IMR-90 (cell line): ENCODE results near the gene TENT5C. TPM values are rescaled to one million over a fixed set of nuclear protein-coding genes. Genes with fewer than 3 reads are reported as not detected.

ENCODE experiments used
- ATAC-seq: fragments of 200-7000 bp; cut with Tn5 transposase; 2 replicates; pipeline ENCODE4 v1.9.1; 2020; ENCODE audit warnings: low read depth, mild to moderate bottlenecking, moderate library complexity
- BruUV-seq: library from RNA; stranded (reverse); fragments of 400-500 nt; replicated peaks from 2 replicates; lab custom pipeline; 2021; lab: Mats Ljungman, UMichigan
- CTCF ChIA-PET: fragments of 300-600 bp; formaldehyde crosslinking; extraction: SDS; loops from one replicate; lab custom pipeline; 2021; ENCODE audit warnings: antibody characterized with exemption; lab: Yijun Ruan, JAX
- POLR2A ChIA-PET: fragments of 300-600 bp; sonication (Branson Sonifier 250); formaldehyde crosslinking; loops from one replicate; lab custom pipeline; 2022; ENCODE audit warnings: antibody characterized with exemption; ENCODE audit not compliant: unreplicated experiment; lab: Charles Lee
- DNase-seq: peaks from one replicate; pipeline ENCODE4 v3.0.0; 2013
- H2AFZ ChIP-seq: replicated peaks from 2 replicates; pipeline ENCODE3; 2013; ENCODE audit warnings: low read length, mild to moderate bottlenecking; ENCODE audit not compliant: poor library complexity
- H2AK5ac ChIP-seq: 2 replicates; pipeline ENCODE4 v1.6.1; 2013; ENCODE audit warnings: low read depth, low read length, inconsistent platforms
- H2AK9ac ChIP-seq: replicated peaks from 2 replicates; pipeline ENCODE3; 2013; ENCODE audit warnings: mild to moderate bottlenecking, low read depth, low read length, moderate library complexity; ENCODE audit not compliant: poor library complexity
- H2BK120ac ChIP-seq: 2 replicates; pipeline ENCODE4 v1.6.1; 2013; ENCODE audit warnings: low read depth, low read length, inconsistent platforms
- H2BK15ac ChIP-seq: 3 replicates; pipeline ENCODE4 v1.6.1; 2013; ENCODE audit warnings: low read depth, low read length, inconsistent platforms
- H2BK20ac ChIP-seq: 2 replicates; pipeline ENCODE4 v1.6.1; 2013; ENCODE audit warnings: low read depth, mild to moderate bottlenecking, inconsistent platforms, low read length, moderate library complexity
- H2BK5ac ChIP-seq: 2 replicates; pipeline ENCODE4 v1.6.1; 2013; ENCODE audit warnings: mild to moderate bottlenecking, low read depth, low read length, inconsistent platforms; ENCODE audit not compliant: poor library complexity, severe bottlenecking
- H3K14ac ChIP-seq: replicated peaks from 2 replicates; pipeline ENCODE4 v1.6.1; 2013; ENCODE audit warnings: low read depth, low read length, inconsistent platforms
- H3K18ac ChIP-seq: 2 replicates; pipeline ENCODE4 v1.6.1; 2013; ENCODE audit warnings: low read depth, low read length, control low read depth
- H3K23ac ChIP-seq: 2 replicates; pipeline ENCODE4 v1.6.1; 2013; ENCODE audit warnings: low read depth, low read length, inconsistent platforms
- H3K27ac ChIP-seq: 2 replicates; pipeline ENCODE4 v1.5.1; 2013; ENCODE audit warnings: mild to moderate bottlenecking, control low read depth, low read length; ENCODE audit not compliant: insufficient read depth
- H3K27me3 ChIP-seq: 2 replicates; pipeline ENCODE4 v1.6.1; 2013; ENCODE audit warnings: low read length; ENCODE audit not compliant: control insufficient read depth, insufficient read depth
- H3K36me3 ChIP-seq: 2 replicates; pipeline ENCODE4 v1.6.1; 2013; ENCODE audit warnings: low read length, mixed read lengths; ENCODE audit not compliant: control insufficient read depth, insufficient read depth
- H3K4ac ChIP-seq: 2 replicates; pipeline ENCODE4 v1.6.1; 2013; ENCODE audit warnings: low read depth, low read length, inconsistent platforms
- H3K4me1 ChIP-seq: 2 replicates; pipeline ENCODE4 v1.6.1; 2013; ENCODE audit warnings: low read length, mixed read lengths; ENCODE audit not compliant: control insufficient read depth, insufficient read depth
- H3K4me2 ChIP-seq: 2 replicates; pipeline ENCODE4 v1.6.1; 2013; ENCODE audit warnings: low read depth, mild to moderate bottlenecking, control low read depth, low read length, moderate library complexity
- H3K4me3 ChIP-seq: 2 replicates; pipeline ENCODE4 v1.5.1; 2013; ENCODE audit warnings: low read depth, mild to moderate bottlenecking, control low read depth, low read length, moderate library complexity; ENCODE audit not compliant: insufficient read depth
- H3K56ac ChIP-seq: 2 replicates; pipeline ENCODE4 v1.6.1; 2013; ENCODE audit warnings: low read length, inconsistent platforms; ENCODE audit not compliant: insufficient read depth; ENCODE audit errors: extremely low read depth
- H3K79me1 ChIP-seq, 2 experiments: 2 replicates each; pipeline ENCODE4 v1.6.1; 2013; ENCODE audit warnings: low read length in 2 of 2, inconsistent platforms in 1 of 2, low read depth in 1 of 2
- H3K9ac ChIP-seq: 2 replicates; pipeline ENCODE4 v1.6.1; 2013; ENCODE audit warnings: low read depth, low read length, control low read depth
- H3K9me1 ChIP-seq: 2 replicates; pipeline ENCODE4 v1.6.1; 2013; ENCODE audit warnings: low read length, inconsistent platforms; ENCODE audit not compliant: insufficient read depth
- H3K9me3 ChIP-seq: 2 replicates; pipeline ENCODE4 v1.6.1; 2013; ENCODE audit warnings: low read length; ENCODE audit not compliant: control insufficient read depth, insufficient read depth
- H4K20me1 ChIP-seq: 2 replicates; pipeline ENCODE4 v1.6.1; 2013; ENCODE audit warnings: low read length, inconsistent platforms; ENCODE audit not compliant: insufficient read depth
- H4K5ac ChIP-seq: 2 replicates; pipeline ENCODE4 v1.6.1; 2013; ENCODE audit warnings: mild to moderate bottlenecking, low read depth, low read length, control low read depth
- H4K8ac ChIP-seq, 2 experiments: 2 replicates each; pipeline ENCODE4 v1.6.1; 2013; ENCODE audit warnings: low read depth in 2 of 2, low read length in 2 of 2, control low read depth in 1 of 2, inconsistent platforms in 1 of 2
- H4K91ac ChIP-seq: 2 replicates; pipeline ENCODE4 v1.6.1; 2013; ENCODE audit warnings: low read depth, low read length, inconsistent platforms; ENCODE audit not compliant: insufficient read depth
- BHLHE40 ChIP-seq: fragments of 150-350 bp; IDR thresholded peaks from 2 replicates; pipeline ENCODE4 v1.6.1; 2016; ENCODE audit warnings: mild to moderate bottlenecking, low read depth, low read length
- CHD1 ChIP-seq: IDR thresholded peaks from 2 replicates; pipeline ENCODE4 v1.6.1; 2012; ENCODE audit warnings: low read depth, low read length, improper control_type of control experiment
- MAFK ChIP-seq: IDR thresholded peaks from 2 replicates; pipeline ENCODE4 v1.6.1; 2012; ENCODE audit warnings: low read depth, low read length, improper control_type of control experiment
- MAZ ChIP-seq: IDR thresholded peaks from 2 replicates; pipeline ENCODE4 v1.6.1; 2012; ENCODE audit warnings: low read depth, mild to moderate bottlenecking, low read length, improper control_type of control experiment, moderate library complexity, borderline replicate concordance
- MXI1 ChIP-seq: IDR thresholded peaks from 2 replicates; pipeline ENCODE4 v1.6.1; 2012; ENCODE audit warnings: low read depth, mild to moderate bottlenecking, low read length, moderate library complexity, borderline replicate concordance
- NFE2L2 ChIP-seq: fragments of 150-350 bp; IDR thresholded peaks from 2 replicates; pipeline ENCODE4 v1.6.1; 2016; ENCODE audit warnings: low read depth, mild to moderate bottlenecking, low read length
- POLR2A ChIP-seq: IDR thresholded peaks from 2 replicates; pipeline ENCODE4 v1.6.1; 2012; ENCODE audit warnings: mild to moderate bottlenecking, low read depth, low read length
- RAD21 ChIP-seq: IDR thresholded peaks from 2 replicates; pipeline ENCODE4 v1.6.1; 2012; ENCODE audit warnings: low read length, improper control_type of control experiment
- RCOR1 ChIP-seq: IDR thresholded peaks from 2 replicates; pipeline ENCODE4 v1.6.1; 2012; ENCODE audit warnings: mild to moderate bottlenecking, low read length, improper control_type of control experiment; ENCODE audit not compliant: insufficient replicate concordance
- RFX5 ChIP-seq: IDR thresholded peaks from 2 replicates; pipeline ENCODE4 v1.8.0; 2012; ENCODE audit warnings: low read depth, mild to moderate bottlenecking, low read length, moderate library complexity
- SMC3 ChIP-seq: fragments of 150-350 bp; IDR thresholded peaks from 2 replicates; pipeline ENCODE4 v1.6.1; 2016; ENCODE audit warnings: low read depth, mild to moderate bottlenecking, antibody characterized with exemption, low read length, moderate library complexity
- WGBS, 2 experiments: methylation state at CpG; one replicate each; pipeline versions ENCODE4 v1.1.5 to v1.1.7; 2013; ENCODE audit warnings: missing lambda C conversion rate in 2 of 2; ENCODE audit not compliant: insufficient read length in 1 of 2; ENCODE audit errors: extremely low coverage in 2 of 2; 5-methylcytosine and 5-hydroxymethylcytosine counted together
- dilution Hi-C: fragments of 300-500 bp; cut with HindIII; formaldehyde crosslinking; loops from one replicate; pipeline ENCODE4 v1.14.3; 2018; ENCODE audit warnings: low sequenced_read_pairs; ENCODE audit not compliant: unreplicated experiment
- in situ Hi-C: fragments of 300-500 bp; cut with MboI; formaldehyde crosslinking; loops from 3 replicates; pipeline ENCODE4 v1.14.3; 2019; ENCODE audit warnings: low sequenced_read_pairs, inconsistent platforms, mixed read lengths
- intact Hi-C: fragments of 100-400 bp; cut with micrococcal nuclease; formaldehyde crosslinking; loops from 2 replicates; pipeline ENCODE4 v1.10.0; 2022
- polyA plus RNA-seq, 3 experiments: library from polyadenylated mRNA; depleted of rRNA; stranded (reverse); fragments of >200 nt; gene quantifications; 2 replicates each; pipeline ENCODE4 v1.2.3, GENCODE V29; 2012; ENCODE audit warnings: low replicate concordance in 1 of 3
- total RNA-seq: library from RNA; depleted of rRNA; stranded (reverse); fragments of >200 nt; gene quantifications from 2 replicates; pipeline ENCODE4 v1.2.3, GENCODE V29; 2012
- TF ChIP-seq, protein P1 (sequence below): fragments of 150-350 bp; IDR thresholded peaks from 2 replicates; pipeline ENCODE4 v1.6.1; 2016; ENCODE audit warnings: low read depth, mild to moderate bottlenecking, low read length, moderate library complexity, borderline replicate concordance
- TF ChIP-seq, protein P2 (sequence below): fragments of 150-350 bp; IDR thresholded peaks from 2 replicates; pipeline ENCODE4 v1.6.1; 2017; ENCODE audit warnings: mild to moderate bottlenecking, antibody characterized with exemption, low read length, low read depth
- TF ChIP-seq, protein P3 (sequence below): conservative IDR thresholded peaks from 2 replicates; pipeline ENCODE4 v1.5.1; 2012; ENCODE audit warnings: mild to moderate bottlenecking, low read depth, low read length, improper control_type of control experiment

The TENT5C gene
- total and polyA plus RNA-seq, 2 of the 4 experiments (the other 2 are of a cell fraction), result 1.5 to 4.1 TPM

DNA sequence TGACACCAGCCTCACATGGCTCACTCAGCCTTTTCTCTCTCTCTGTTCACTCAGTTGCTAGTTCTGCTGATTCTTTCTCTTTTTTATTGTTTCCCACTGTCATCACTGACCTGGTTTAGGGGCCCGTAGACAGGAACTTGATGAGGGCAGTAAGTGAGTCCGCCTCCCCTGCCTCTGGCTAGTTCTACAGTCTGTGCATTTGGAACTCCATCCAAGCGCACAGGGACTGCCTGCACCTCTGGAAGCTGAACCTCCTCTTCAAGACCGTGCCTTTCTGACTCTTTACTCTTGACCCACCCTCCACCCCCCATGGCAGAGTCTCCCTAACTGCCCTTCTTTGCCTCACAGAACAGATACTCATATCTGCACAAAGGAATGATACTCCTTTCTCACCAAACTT lies 4.2 kb downstream of the TENT5C start:
- H3K4me1 ChIP-seq, result peaks cover 28% of the 10 kb centered on the region
- H2BK15ac ChIP-seq, result no peak overlapping the region
- no TSS peak for BruUV-seq
- H3K23ac ChIP-seq, result 0 out of 2 replicates have a peak overlapping the region, but pooled peaks have one; percentile 1
- H4K20me1 ChIP-seq, result peaks cover 89% of the 10 kb centered on the region; the same call in 1 of the 2 replicates
- H3K36me3 ChIP-seq, result no peaks in the 10 kb centered on the region
- no peaks in the 10 kb centered on the region for H3K27me3 ChIP-seq
- H3K4ac ChIP-seq, result no peak overlapping the region
- no peak overlapping the region for H2AFZ ChIP-seq
- CTCF ChIA-PET, result interaction anchor here (1.3 to 1.6 kb wide), 2 partner anchors 12 to 145 kb away, joined by 3 to 4 read pairs; no protein-coding TSS in a partner anchor
- no peak overlapping the region for H3K9ac ChIP-seq
- 100% methylated on average over 1 of the region's 4 CpGs; no CpG with 5 or more reads in 1 of the 2 experiments for WGBS, 2 experiments
- no peak overlapping the region for H3K27ac ChIP-seq
- no peak overlapping the region for H3K4me3 ChIP-seq
- dilution Hi-C loops, result no loop called here
- H3K18ac ChIP-seq, result no peak overlapping the region
- POLR2A ChIA-PET, result no interaction called here
- H3K9me1 ChIP-seq, result peaks cover 42% of the 10 kb centered on the region
- no peak overlapping the region for H4K8ac ChIP-seq
- in situ Hi-C loops, result no loop called here
- peaks cover 16 to 84% of the 10 kb centered on the region in 2 experiments for H3K79me1 ChIP-seq
- H2AK5ac ChIP-seq, result 0 out of 2 replicates have a peak overlapping the region, but pooled peaks have one; percentile 18
- H4K5ac ChIP-seq, result no peak overlapping the region
- ATAC-seq (no peak), DNase-seq (no peak)
- H2AK9ac ChIP-seq, result no peak overlapping the region
- no peak overlapping the region for H2BK5ac ChIP-seq
- intact Hi-C loops, result no loop called here
- no peak overlapping the region for H2BK20ac ChIP-seq
- TF ChIP-seq, protein P1, sequence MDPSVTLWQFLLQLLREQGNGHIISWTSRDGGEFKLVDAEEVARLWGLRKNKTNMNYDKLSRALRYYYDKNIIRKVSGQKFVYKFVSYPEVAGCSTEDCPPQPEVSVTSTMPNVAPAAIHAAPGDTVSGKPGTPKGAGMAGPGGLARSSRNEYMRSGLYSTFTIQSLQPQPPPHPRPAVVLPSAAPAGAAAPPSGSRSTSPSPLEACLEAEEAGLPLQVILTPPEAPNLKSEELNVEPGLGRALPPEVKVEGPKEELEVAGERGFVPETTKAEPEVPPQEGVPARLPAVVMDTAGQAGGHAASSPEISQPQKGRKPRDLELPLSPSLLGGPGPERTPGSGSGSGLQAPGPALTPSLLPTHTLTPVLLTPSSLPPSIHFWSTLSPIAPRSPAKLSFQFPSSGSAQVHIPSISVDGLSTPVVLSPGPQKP, result no peak
- TF ChIP-seq MAFK (no peak), BHLHE40 (no peak), SMC3 (no peak), MAZ (no peak), NFE2L2 (no peak), POLR2A (no peak), RCOR1 (no peak), CHD1 (no peak), RFX5 (no peak), RAD21 (no peak), MXI1 (no peak)
- TF ChIP-seq, protein P2, sequence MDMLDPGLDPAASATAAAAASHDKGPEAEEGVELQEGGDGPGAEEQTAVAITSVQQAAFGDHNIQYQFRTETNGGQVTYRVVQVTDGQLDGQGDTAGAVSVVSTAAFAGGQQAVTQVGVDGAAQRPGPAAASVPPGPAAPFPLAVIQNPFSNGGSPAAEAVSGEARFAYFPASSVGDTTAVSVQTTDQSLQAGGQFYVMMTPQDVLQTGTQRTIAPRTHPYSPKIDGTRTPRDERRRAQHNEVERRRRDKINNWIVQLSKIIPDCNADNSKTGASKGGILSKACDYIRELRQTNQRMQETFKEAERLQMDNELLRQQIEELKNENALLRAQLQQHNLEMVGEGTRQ, result no peak
- TF ChIP-seq, protein P3, sequence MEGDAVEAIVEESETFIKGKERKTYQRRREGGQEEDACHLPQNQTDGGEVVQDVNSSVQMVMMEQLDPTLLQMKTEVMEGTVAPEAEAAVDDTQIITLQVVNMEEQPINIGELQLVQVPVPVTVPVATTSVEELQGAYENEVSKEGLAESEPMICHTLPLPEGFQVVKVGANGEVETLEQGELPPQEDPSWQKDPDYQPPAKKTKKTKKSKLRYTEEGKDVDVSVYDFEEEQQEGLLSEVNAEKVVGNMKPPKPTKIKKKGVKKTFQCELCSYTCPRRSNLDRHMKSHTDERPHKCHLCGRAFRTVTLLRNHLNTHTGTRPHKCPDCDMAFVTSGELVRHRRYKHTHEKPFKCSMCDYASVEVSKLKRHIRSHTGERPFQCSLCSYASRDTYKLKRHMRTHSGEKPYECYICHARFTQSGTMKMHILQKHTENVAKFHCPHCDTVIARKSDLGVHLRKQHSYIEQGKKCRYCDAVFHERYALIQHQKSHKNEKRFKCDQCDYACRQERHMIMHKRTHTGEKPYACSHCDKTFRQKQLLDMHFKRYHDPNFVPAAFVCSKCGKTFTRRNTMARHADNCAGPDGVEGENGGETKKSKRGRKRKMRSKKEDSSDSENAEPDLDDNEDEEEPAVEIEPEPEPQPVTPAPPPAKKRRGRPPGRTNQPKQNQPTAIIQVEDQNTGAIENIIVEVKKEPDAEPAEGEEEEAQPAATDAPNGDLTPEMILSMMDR, result no peak
- H3K9me3 ChIP-seq, result no peaks in the 10 kb centered on the region
- no peak overlapping the region for H3K4me2 ChIP-seq
- no peak overlapping the region for H3K56ac ChIP-seq
- no peak overlapping the region for H2BK120ac ChIP-seq
- peak overlapping the region; percentile 1; the same call in 1 of the 2 replicates for H3K14ac ChIP-seq
- H4K91ac ChIP-seq, result no peak overlapping the region
